NB4 (cell line): ENCODE measurements around the gene COA8.

Experiments
- POLR2A ChIP-seq: IDR thresholded peaks from 2 replicates; pipeline ENCODE4 v1.6.1; 2011; ENCODE audit warnings: mild to moderate bottlenecking; ENCODE audit not compliant: insufficient read length; ENCODE audit errors: extremely low read depth
- TF ChIP-seq, protein P1 (sequence below): IDR thresholded peaks from one replicate; pipeline ENCODE4 v1.5.1; 2012; ENCODE audit warnings: low read depth, low read length

DNA sequence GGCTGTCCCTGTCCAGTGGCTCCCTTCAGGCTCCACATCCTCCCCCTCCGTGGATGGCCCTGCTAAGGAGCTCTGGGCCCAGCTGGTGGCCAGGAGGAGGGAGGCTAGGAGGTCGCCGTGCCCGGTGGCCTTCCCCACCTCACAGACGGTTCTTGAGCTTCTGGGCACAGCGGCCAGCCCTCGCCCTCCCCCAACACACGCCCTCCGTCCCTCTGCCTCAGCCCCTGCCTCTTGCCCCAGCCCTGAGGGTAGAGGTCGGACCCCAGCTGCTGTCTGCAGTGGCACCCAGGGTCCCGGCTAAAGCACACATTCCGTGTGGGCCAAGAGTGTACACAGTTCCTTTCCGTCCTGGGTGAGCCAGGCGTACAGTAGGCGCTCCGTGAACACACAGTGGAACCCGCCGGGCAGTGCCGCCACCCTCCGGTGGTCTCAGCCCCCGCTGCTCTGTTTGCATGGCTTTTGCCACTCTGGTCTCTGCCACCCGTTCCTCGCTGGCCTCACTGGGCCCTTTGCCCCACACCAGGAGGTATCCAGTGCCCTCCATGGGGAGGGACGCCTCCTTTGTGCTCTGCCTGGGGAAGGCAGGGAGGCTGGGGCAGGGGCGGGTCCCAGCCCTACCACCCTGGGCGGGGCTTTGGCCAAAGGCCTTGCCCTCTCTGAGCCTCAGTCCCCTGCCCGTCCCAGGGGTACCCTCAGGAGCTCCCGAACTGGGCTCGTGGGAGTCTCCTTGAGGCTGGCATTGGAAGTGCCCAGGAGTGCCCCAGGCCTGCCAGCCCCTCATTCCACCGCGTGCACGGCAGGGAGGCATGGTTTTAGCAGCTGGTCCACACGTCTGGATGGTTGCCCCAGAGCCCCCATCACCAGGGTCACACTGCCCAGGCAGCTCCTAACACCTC, 20.8 kb upstream of the COA8 start:
- TF ChIP-seq, protein P1, sequence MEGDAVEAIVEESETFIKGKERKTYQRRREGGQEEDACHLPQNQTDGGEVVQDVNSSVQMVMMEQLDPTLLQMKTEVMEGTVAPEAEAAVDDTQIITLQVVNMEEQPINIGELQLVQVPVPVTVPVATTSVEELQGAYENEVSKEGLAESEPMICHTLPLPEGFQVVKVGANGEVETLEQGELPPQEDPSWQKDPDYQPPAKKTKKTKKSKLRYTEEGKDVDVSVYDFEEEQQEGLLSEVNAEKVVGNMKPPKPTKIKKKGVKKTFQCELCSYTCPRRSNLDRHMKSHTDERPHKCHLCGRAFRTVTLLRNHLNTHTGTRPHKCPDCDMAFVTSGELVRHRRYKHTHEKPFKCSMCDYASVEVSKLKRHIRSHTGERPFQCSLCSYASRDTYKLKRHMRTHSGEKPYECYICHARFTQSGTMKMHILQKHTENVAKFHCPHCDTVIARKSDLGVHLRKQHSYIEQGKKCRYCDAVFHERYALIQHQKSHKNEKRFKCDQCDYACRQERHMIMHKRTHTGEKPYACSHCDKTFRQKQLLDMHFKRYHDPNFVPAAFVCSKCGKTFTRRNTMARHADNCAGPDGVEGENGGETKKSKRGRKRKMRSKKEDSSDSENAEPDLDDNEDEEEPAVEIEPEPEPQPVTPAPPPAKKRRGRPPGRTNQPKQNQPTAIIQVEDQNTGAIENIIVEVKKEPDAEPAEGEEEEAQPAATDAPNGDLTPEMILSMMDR, result no peak
- no peak for TF ChIP-seq POLR2A
